ENCODE results near the gene PACS2. TPM values are rescaled to one million over a fixed set of nuclear protein-coding genes. Genes with fewer than 3 reads are reported as not detected.

Gene PACS2
- total RNA-seq, 4 donors from 2014 or later = 59.8 to 97.4 (median 71.2) TPM

- Histone ChIP-seq H3K4me1 (peaks cover 3 to 13% (median 7%) of the 10 kb centered on the region in 4 donors), H3K27me3 (no peaks in the 10 kb centered on the region), H3K9me3 (no peaks in the 10 kb centered on the region), H3K27ac (replicated peaks in 1 of 4) (no peak overlapping the region), H3K36me3 (peaks cover 12 to 51% (median 36%) of the 10 kb centered on the region in 4 donors), H3K4me3 (no peak overlapping the region)
- no peak for TF ChIP-seq POLR2AphosphoS5 (IDR thresholded peaks at IDR 0.05)
- no peak for TF ChIP-seq CTCF (IDR thresholded peaks at IDR 0.05)
- no peak for TF ChIP-seq EP300 (IDR thresholded peaks at IDR 0.05)
- no peak for TF ChIP-seq POLR2A (IDR thresholded peaks at IDR 0.05; ENCODE audit: low read depth)
- WGBS = 93% methylated on average over 15 of the region's 28 CpGs
- no peak for DNase-seq (ENCODE audit: extremely low spot score)
- intact Hi-C loops (cut with DNase I) = loop anchor here (2.0 to 5.0 kb wide), 2 partner anchors 83 to 121 kb away; partner anchors contain the start of gene TEDC1
Observed at GRCh38 chr14:105369653-105370040, 55.1 kb downstream of the PACS2 start.

DNA sequence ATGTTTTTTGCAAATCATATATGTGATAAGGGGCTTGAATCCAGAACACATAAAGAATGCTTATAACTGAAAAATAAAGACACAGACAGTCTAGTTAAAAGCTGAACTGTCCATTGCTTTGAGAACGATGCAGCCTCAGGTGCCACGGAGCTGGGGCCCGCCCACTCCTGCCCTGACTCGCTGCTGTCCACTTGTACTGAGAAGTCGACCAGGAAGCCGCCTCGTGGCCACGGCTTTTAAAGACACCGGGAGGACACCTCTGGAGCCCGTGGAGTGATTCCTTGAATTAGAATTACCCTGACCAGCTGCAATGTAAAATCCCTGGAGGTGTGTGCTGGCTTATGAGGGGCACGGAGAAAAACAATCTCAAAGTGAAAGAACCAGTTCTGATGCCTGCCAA is 59.8 kb downstream of the PACS2 start:
- intact Hi-C loops (cut with DNase I) = loop anchor here (5.0 kb wide), 1 partner anchor 78 kb away; no protein-coding TSS in a partner anchor
- Histone ChIP-seq H3K4me1 (peaks cover 0 to 7% (median 3%) of the 10 kb centered on the region in 4 donors), H3K9me3 (no peaks in the 10 kb centered on the region), H3K27ac (replicated peaks in 1 of 4) (no peak overlapping the region), H3K4me3 (no peak overlapping the region), H3K36me3 (peaks cover 5 to 32% (median 8%) of the 10 kb centered on the region in 4 donors), H3K27me3 (no peaks in the 10 kb centered on the region)
- no peak for DNase-seq (ENCODE audit: extremely low spot score)
- TF ChIP-seq POLR2A (IDR thresholded peaks at IDR 0.05; ENCODE audit: low read depth) (no peak), CTCF (IDR thresholded peaks at IDR 0.05) (no peak), EP300 (IDR thresholded peaks at IDR 0.05) (no peak), POLR2AphosphoS5 (IDR thresholded peaks at IDR 0.05) (no peak)
- WGBS = 96% methylated on average over 11 of the region's 11 CpGs

DNA sequence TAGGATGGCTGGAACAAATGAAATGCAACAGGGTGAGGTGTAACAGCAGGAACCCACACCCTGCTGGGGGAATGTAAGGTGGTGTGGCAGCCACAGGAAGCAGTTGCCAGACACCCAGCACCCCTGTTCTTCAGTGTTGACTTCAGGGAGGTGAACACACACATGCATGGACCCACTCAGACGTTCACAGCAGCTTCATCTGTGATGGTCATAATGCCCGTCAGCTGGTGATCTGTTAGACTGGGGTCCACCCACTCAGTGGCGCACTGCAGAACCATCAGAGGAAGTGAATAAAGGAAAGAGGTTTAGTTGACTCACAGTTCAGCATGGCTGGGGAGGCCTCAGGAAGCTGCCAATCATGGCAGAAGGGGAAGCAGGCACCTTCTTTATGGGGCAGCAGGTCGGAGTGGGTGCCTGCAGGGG is 61.1 kb downstream of the PACS2 start:
- no peaks in the 10 kb centered on the region for H3K9me3 ChIP-seq
- intact Hi-C loops (cut with DNase I) = no loop called here
- H3K36me3 ChIP-seq = peaks cover 10 to 32% (median 12%) of the 10 kb centered on the region in 4 donors
- no peaks in the 10 kb centered on the region for H3K27me3 ChIP-seq
- DNase-seq (ENCODE audit: extremely low spot score) = no peak
- no peak overlapping the region for H3K4me3 ChIP-seq
- H3K27ac ChIP-seq (replicated peaks in 1 of 4) = no peak overlapping the region
- WGBS = 60% methylated on average over 4 of the region's 4 CpGs
- peaks cover 0 to 6% (median 2%) of the 10 kb centered on the region in 4 donors for H3K4me1 ChIP-seq
- TF ChIP-seq EP300 (IDR thresholded peaks at IDR 0.05) = no peak
- no peak for TF ChIP-seq POLR2A (IDR thresholded peaks at IDR 0.05; ENCODE audit: low read depth)
- TF ChIP-seq CTCF (IDR thresholded peaks at IDR 0.05) = no peak
- TF ChIP-seq POLR2AphosphoS5 (IDR thresholded peaks at IDR 0.05) = no peak

- no peak for DNase-seq (ENCODE audit: extremely low spot score)
- intact Hi-C loops (cut with DNase I) = no loop called here
- 86% methylated on average over 16 of the region's 34 CpGs for WGBS
Observed at GRCh38 chr14:105376521-105377440, 62.2 kb downstream of the PACS2 start.

More at GRCh38 chr14:105376521-105377440, 62.2 kb downstream of the PACS2 start:
- Histone ChIP-seq H3K4me3 (no peak overlapping the region), H3K9me3 (no peaks in the 10 kb centered on the region), H3K27ac (replicated peaks in 1 of 4) (no peak overlapping the region), H3K27me3 (no peaks in the 10 kb centered on the region), H3K36me3 (peaks cover 16 to 39% (median 23%) of the 10 kb centered on the region in 4 donors), H3K4me1 (no peaks in the 10 kb centered on the region)
- no peak for TF ChIP-seq CTCF (IDR thresholded peaks at IDR 0.05)
- no peak for TF ChIP-seq POLR2AphosphoS5 (IDR thresholded peaks at IDR 0.05)
- TF ChIP-seq POLR2A (IDR thresholded peaks at IDR 0.05; ENCODE audit: low read depth) = no peak
- no peak for TF ChIP-seq EP300 (IDR thresholded peaks at IDR 0.05)

Data from esophagus muscularis mucosa (tissue), 4 donors.